ENCODE measurements around the gene NOL4L.

Gene NOL4L

DNA sequence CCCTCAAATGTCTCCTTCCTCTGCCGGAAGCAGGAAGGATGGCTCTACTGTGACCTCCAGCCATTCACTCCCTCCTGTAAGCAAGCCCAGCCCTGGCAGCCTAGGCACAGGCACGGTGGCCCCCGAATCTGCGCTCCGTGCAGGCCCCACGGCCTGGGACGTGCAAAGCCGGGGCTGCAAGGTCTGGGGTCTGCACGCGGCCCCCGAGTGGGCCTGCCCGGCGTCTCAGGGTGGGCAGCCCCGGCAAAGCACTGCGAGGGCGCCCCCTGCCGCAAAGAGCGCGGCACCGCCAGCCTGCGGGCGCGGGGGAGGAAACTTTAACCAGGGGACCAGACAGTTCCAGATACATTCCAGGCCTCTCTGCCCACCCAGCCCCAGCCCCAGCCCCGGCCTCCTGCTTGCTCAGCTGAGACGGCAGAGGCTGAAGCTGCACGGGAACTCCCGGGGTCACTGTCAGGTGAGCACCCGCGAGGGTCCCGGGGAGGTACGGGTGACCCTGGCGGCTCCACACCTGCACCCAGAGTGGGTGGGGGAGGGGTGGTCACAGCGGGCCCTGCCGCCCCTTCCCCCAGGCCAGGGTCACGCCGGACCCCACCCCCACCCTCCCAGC lies 128.2 kb downstream of the NOL4L start:
- DNase-seq (ENCODE audit: low read depth): no peak

DNA sequence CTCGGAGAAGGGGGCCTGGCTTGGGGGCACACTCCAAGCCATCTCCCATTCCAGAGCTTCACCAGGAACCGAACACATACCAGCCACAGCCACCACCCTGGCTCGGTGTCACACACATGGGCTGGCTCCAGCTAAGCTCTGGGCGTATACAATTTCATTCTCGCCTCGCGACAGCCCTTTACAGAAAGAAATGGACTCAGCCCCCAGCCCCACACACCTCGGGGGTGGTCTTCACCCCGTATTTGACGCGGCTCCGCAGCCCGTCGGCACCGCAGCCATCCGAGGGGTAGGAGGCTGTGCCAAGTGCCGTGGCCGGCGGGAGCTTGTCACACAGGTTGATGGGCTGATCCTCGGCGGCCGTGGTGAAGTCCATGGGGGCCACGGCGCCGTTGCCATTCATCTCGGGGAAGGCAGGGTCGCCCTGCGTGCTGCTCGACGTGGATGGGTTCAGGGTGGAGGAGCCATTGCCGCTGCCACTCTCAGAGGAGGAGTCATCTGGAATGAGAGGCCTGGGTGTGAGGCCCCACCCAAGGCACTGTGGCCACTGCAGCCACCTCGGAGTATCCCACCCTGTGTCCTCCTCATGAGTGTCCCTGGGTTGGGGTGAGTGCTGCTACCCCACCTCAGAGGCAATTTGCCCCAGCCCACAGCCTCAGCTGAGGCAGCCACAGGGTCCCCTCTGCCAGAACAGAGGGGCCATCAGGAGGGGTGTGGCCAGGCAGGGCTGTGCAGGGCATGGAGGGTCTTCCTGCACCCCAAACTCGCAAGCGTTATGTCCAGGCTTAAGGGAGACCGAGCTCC lies 129.0 kb downstream of the NOL4L start:
- no peak for DNase-seq (ENCODE audit: low read depth)

DNA sequence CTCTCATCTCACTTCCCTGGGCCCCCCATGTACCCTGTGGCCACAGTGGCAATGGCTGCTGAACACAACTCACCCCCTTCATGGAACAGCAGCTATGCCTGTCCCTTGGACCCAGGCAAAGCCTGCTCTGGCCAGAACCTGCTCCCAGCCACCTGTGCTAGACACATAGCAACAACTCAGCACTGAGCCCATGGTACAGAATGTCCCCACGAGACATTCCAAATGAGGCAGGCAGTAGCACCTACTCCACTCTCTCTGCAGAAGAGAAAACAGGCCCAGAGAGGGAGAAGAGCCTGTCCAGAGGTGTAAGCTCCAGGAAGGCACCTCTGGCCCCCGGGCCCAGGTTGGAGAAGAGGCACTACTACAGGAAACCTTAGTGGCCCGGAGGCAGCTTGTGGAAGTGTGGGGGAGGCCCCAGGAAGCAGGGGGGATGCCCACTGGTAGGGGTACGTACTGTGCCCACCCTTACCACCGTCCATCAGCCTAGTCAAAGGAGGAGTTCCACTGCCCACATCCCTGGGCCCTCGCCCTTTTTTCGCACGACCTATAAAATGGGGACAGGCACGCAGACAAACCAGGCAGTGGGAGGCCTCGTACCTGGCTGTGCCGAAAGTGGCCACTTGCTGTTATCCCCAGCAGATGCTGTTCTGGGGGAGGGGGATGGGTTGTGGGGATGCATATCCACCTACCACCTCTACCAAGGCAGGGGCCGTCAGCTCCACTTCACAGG lies 129.8 kb downstream of the NOL4L start:
- no peak for DNase-seq (ENCODE audit: low read depth)

DNA sequence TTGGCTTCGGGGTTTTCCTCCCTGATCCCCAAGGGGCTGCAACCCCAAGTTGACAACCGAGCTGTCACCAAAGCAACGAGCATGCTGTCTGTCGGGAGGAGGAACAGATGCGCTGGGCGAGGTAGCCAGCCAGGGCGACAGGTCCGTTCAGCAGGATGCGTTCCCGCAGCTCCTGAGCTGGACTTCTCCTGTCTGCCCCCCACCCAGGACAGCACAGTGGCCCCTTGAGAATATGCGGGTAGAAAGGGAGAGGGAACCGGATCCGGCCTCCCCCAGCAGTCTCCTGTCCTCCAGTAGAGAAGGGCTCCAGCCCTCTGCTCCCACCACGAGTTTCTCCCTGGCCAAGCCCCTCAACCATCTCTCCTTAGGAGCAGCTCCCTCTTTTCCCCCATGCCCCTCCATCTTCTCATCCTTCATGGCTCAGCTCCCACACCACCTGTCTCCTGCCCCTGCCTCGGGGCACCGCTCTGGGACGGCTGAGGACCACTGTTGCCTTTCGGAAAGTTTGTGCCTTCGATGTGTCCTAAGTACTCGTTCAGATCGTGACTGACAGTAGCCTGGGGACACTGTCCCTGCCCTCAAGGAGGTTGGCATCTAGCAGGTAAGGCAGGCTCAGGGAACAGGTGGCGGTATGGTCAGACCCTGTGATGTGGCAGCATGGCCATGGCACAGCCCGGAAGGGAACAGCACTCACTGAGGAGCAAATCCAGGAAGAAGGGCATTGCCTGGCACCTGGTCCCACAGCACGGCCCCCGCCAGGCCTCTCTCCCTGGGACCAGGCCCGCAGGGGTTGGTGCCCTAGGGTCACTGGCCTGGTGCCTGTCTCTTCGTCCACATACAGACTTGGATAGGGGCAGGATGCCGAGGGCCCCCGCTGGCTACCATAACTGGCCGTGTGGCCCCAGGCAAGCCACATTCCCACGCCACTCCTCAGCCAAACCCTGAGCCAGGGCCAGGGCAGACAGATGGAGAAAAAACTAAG lies 130.7 kb downstream of the NOL4L start:
- no peak for DNase-seq (ENCODE audit: low read depth)

DNA sequence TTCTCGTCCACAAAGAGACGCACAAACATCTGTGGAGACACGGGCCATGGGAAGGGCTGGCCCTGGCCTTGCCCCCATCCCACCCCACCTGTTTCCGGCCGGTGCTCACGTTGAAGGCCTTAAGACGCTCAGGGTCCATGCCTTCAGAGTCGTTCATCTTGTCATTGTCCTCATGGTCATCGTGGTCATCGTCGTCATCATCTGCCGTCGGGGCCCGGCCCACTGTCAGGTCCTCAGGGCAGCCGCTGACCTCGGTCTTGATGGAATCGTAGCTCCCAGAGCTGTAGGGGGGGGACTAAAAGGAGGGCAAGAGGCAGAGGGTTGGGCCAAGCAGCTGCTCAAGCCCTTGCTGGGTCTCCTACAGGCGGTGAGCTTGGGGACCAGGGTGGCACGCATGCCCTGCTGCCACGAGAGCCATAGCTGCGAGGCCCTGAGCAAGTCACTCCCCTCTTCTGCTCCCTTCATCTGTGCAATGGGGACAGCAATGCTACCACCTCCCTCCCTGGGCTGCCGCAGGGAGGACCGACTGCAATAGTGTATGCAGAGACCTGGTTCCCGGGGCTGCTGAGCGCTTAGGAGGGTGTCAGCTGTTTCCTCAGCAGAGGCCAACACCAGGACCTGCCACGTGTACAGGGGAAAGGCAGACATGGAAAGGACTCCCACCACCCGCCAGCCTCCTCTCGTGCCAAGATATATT lies 131.5 kb downstream of the NOL4L start:
- DNase-seq (ENCODE audit: low read depth): no peak

DNA sequence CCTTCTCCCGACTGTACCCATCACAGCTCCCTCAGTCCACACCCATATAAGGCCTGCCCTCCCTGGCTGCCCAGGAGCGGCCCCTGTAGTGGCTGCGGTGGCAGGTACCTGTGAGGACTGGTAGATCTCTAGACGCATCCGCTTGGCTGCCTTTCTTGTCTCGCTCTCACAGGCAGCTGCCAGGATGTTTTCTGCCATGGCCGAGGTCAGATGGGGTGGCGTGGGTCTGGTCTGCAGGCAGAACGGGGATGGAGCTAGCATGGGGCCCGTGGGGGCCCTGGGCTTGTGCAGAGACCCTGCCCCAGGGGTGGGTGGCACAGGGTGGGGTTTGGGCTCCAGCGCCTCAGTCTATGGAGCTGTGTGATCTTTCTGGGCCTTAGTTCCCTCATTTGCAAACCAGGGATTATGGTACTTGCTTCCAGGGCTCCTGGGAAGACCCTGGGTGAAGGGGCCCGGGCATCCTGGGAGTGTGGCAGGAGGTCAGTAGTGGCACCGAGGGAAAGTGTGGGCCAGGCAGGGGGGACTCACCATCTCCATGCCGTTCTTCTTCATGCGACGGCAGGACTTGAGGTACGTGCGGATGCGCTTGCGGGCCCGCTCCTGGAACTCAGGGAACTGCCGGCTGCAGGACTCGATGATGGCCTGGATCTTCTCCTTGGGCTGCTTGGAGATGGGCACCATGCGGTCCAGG lies 132.2 kb downstream of the NOL4L start:
- DNase-seq (ENCODE audit: low read depth): no peak

DNA sequence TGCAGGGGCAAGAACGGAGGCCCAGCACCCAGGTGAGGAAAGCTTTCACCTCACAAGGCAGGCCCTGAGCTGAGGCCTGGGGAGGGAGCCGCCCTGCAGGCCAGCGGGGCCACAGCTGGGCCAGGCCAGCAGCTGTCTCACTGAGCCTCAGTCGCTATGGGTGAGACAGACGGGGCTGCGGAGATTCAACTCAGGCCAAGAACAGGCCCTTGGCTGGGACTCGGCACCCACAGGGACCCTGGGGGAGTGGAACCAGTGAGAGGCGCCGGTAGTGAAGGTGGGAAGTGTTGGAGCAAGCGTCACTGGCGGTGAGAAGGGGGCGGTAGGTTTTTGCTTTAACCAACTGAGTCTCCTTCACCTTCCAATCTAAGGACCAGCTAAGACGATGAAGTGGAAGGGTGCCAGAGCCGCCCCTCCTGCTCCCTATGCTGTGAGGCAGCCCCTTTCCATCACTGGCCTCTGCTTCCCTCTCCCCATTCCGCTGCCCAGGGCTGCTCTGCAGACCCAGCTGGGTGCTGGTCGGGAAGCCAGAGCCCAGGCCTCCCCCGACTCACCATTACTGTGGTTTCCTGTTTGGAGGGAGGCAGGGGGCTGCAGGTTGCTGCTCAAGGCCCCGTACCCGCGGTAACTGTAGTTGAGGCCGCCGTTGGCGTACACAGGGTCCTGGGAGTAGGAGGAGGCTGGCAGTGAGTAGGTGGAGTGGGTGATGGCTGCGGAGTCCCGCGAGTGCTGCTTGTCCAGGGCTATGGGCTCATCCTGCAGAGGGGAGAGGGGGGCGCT lies 133.3 kb downstream of the NOL4L start:
- DNase-seq (ENCODE audit: low read depth): no peak

DNA sequence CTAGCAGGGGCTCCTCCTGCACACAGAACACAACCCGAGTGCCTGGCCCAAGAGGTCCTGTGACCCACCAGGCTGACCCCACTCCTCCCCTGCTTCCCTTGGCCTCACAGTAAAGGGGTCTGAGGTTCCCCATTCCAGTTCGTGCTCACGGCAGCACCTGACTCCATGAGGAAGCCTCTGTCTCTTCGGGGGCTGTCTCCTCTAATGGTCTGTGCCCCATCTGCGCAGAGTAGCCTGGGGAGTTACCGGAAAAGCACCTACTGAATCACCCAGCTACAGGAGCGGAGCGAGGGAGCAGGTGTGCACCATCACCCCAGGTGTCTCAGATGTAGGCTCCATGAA lies 133.8 kb downstream of the NOL4L start:
- DNase-seq (ENCODE audit: low read depth): no peak

DNA sequence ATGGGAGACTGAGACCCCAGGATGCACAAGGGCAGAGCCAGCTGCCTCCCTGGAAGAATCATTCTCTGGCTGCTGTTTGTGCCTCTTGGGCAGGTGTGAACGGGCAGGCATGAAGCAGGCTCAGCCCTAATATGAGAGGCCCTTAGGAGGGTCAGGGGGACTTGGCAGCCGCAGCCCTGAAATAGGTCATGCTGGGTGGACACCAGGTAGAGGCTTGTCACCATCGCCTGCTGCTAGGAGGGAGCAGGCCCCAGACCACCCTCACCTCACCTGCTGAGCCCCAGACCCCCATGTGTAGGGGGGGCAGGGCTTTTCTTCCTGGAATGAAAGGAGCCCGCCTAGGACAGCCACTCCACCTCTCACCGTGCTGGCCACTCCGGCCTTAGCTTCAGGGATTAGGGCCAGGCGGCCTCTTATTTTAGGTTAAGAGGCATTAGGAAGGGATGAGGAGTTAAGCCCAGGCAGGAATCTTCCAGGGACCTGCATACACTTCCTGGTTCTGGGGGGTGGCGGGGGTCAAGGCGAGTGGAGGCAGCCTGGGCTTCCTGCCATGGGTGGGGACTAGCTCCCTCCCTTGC lies 134.6 kb downstream of the NOL4L start:
- DNase-seq (ENCODE audit: low read depth): no peak

DNA sequence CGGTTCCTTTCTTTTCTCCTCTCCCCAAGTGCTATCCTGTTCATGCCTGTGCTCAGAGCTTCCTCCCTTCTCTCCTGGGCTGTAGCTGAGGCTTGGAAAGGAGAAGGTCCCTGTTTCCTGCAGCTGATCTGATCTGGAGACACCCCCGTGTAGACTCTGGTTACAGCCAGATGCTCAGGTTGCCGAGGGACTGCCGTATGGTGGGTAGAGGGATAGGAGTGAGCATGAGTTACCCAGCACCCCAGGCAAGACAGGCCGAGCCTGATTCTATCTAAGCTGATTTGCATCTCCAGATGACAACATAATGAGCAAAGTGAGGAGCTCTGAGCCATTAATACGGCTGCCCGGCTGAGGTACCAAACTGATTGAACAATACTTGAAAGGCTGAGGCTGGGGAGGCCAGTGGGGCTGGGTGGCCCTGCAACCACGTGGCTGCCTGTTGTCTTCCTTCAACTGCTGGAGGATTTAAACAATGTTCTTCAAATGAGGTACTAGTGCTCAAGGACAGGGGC lies 135.2 kb downstream of the NOL4L start:
- no peak for DNase-seq (ENCODE audit: low read depth)

DNA sequence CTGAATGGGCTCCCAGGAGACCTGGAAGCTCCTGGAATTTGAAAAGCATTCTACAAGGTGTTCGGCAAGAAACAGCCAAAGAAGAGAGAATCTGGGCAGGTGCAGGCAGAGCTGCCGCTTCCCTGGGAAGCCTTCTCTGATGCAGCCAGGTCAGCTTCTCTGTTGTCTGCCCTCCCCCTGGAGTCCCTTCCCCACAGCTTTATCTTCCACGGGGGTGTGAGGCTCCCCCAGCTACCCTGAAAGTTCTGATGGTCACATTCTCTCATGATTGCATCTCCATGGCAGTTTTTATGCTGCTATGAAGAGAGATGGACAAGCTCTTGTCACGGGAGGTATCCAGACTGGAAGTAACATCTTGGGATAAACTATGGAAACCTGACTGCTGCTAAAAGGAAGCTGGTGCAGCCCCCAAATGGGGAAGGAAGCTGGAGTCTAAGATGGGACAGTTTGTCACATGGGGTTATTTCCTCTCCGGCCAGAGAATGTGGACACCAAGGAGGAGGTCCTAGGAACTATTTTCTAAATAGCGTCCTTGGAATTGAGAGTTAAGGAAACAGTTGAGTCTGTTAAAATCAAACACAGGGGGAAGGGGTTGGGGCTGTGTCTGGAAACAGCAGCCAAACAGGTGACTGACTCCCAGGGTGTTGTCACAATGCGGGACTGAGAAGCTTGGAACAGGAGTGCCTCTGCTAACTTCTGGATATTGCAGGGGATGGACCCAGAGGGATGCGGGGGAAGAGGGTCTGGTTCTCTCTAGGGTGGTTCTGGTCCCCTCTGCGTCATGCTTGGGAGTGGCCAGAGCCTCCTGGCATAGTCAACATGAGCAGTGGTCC lies 135.9 kb downstream of the NOL4L start:
- DNase-seq (ENCODE audit: low read depth): no peak

DNA sequence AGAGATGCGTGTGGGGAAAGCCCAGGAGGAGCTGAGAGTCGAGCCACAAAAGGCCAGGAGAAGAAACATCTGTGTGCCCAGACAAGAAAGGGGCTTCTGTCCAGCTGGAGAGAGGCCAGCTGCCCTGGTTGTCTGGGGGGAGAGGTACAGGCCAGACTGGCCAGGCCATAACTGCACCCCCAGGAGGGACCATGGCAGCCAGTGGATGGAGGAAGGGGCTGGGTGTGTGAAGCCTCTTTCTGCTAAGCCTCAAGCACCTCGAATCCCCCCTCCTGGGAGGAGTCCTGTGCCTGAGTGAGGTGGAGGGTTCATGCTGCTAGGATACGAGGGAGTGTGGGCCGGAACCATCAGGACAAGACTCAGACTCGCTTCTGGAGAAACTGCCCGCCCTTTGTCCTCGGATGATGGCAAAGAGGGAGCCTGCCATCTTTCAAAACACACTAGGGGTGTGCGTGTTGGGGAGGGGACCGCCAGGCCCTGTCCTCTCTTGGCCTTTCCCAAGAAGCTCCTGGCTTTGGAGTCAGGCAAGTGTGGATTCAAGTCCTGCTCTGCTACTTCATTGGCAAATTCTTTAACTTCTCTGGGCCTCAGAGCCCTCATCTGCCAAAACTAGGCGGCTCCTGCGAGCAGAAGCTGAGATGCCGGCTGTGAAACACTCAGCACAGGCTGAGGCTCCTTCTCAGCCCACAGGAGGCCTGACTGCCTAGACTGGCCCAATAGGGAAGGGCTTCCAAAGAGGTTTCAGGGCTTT lies 136.7 kb downstream of the NOL4L start:
- no peak for DNase-seq (ENCODE audit: low read depth)

DNA sequence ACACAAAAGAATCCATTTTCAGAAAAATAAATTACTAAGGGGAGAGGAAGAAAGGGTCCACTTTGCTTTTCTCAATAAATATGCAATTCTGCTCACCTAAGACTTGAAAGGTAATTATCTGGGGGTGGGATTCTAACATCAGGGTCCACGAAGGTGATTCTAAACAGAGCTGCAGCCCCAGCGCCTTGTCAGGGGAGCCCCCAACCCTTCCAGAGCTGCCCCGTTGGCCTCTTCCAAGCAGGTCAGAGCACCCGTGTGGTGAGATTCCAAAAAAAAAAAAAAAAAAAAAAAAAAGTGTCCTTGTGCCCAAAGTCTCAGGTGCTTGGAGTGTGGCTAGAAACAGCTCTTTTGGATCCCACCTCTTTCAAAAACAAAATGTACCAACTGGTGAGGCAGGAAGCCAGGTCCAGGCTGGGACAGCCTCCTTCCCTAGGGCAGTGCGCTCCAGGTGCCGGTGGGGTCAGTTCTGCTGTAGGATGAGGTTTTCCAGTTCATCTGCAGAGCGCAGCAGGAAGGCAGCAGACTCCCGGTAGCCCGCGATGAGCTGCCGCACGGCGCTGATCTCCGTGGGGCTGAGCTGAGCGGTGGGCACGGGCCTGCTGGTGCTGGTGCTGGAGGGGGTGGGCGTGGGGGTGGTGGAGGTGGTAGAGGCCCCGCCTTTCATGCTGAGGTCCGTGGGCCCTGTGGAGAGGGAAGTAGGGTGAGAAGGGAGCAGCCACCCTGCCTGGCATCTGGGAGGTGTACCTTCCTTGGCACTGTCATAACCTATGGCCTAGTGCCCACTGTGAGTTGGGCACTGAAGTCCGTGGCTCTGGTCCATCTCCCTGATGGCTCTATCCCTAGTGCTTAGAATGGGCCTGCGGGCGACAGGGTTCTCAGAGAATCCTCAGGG lies 137.8 kb downstream of the NOL4L start:
- DNase-seq (ENCODE audit: low read depth): no peak

DNA sequence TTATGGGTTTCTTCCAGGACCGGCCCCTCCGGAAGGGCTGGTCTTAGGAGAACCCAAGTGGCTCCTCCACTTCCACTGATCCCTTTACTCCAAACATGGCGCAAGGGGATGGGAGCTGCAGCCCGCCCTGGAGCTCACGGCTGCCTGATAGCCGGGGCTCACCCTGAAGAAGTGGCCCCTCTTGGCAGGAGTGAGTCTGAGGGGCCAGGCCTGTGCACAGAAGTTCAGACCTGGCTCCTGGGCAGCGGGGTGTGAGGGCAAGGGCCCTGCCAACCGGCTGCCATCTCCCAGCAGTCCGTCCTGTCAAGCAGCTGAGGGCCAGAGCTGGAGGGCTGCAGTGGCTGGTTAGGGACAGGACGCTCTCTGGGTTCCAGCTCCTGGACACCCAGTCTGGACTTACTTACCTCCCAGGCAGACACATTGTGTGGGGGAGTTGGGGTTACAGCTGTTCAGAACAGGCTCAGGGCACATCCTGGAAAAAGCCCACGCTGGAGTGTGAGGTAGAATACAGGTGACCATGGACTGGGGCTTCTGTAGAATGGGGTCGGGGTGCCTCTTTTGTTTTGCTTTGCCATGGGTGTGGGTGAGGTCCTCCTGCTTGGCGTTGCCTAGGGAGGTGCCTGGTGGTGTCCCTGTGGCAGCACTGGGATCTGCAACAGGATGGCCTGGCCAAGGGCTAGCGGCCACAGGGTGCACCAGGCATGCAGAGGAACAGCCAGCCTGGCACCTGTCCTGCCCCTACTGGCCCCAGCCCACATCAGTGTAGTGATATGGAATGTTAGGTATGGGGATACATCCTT lies 138.6 kb downstream of the NOL4L start:
- no peak for DNase-seq (ENCODE audit: low read depth)

DNA sequence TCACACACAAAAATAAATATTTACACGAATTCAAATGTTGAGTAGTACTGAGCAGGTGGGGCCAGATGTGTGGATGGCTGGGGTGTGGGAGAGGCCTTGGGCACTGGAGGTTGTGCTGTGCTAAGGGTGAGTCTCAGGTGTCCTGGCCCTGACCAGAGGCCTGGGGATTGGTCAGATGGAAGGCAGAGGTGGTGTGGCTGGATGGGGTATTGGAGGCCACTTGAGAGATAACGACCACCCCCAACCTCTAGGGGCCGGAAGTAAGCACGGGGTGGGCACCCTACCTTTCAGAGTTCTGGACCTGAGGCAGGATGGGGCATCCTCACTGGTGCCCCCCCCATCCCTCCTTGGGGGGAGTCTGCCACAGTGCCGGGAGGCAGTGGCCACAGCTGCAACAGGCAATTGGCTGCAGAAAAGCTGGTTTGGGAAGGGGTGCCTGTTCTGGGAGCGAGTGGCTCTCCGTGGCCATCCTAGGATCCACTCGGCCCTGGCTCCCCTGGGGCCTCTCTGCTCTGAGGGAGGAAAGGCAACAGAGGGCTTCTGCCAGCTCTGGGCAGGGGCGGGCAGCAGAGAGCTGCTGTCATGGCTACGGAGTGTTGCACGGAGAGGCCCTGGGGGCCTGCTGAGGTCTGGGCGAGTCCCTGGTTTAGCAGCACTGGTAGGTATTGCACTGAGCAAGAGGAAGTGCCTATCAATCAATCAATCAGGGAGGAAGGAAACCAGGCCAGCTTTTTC lies 139.4 kb downstream of the NOL4L start:
- DNase-seq (ENCODE audit: low read depth): no peak
